ENCODE data around the gene RSRC1.
"Not testable (repeated sequence)": the region's sequence is repeated elsewhere in the genome, so short reads cannot be mapped to it uniquely, and the experiment has no call there.

Gene RSRC1

GRCh38 chr3:158384019-158384418, 274.1 kb downstream of the RSRC1 start:
- Histone ChIP-seq H2AFZ (ENCODE audit: low read length, unreplicated experiment) (no peak overlapping the region), H3K4me3 (ENCODE audit: low read depth, low read length) (no peak overlapping the region), H3K79me2 (ENCODE audit: control insufficient read depth, insufficient read depth, low read length, unreplicated experiment) (no peaks in the 10 kb centered on the region), H3K4me1 (ENCODE audit: control insufficient read depth, insufficient read depth, low read length, unreplicated experiment) (no peaks in the 10 kb centered on the region), H3K27me3 (ENCODE audit: insufficient read depth, low read length) (no peaks in the 10 kb centered on the region), H3K36me3 (ENCODE audit: insufficient read depth, low read length) (no peaks in the 10 kb centered on the region), H3K27ac (ENCODE audit: low read depth, low read length) (no peak overlapping the region)

GRCh38 chr3:158395421-158395820, 285.5 kb downstream of the RSRC1 start:
- Histone ChIP-seq H3K79me2 (ENCODE audit: control insufficient read depth, insufficient read depth, low read length, unreplicated experiment) (no peaks in the 10 kb centered on the region), H3K4me3 (ENCODE audit: low read depth, low read length) (no peak overlapping the region), H2AFZ (ENCODE audit: low read length, unreplicated experiment) (no peak overlapping the region), H3K27ac (ENCODE audit: low read depth, low read length) (no peak overlapping the region), H3K27me3 (ENCODE audit: insufficient read depth, low read length) (no peaks in the 10 kb centered on the region), H3K4me1 (ENCODE audit: control insufficient read depth, insufficient read depth, low read length, unreplicated experiment) (no peaks in the 10 kb centered on the region), H3K36me3 (ENCODE audit: insufficient read depth, low read length) (peaks cover 5% of the 10 kb centered on the region; the same call in 1 of the 2 replicates)

GRCh38 chr3:158402590-158402989, 292.7 kb downstream of the RSRC1 start:
- Histone ChIP-seq H3K27me3 (ENCODE audit: insufficient read depth, low read length) (no peaks in the 10 kb centered on the region), H2AFZ (ENCODE audit: low read length, unreplicated experiment) (no peak overlapping the region), H3K27ac (ENCODE audit: low read depth, low read length) (no peak overlapping the region), H3K4me3 (ENCODE audit: low read depth, low read length) (no peak overlapping the region), H3K36me3 (ENCODE audit: insufficient read depth, low read length) (no peaks in the 10 kb centered on the region), H3K4me1 (ENCODE audit: control insufficient read depth, insufficient read depth, low read length, unreplicated experiment) (peaks cover 12% of the 10 kb centered on the region), H3K79me2 (ENCODE audit: control insufficient read depth, insufficient read depth, low read length, unreplicated experiment) (no peaks in the 10 kb centered on the region)

- H3K79me2 ChIP-seq (ENCODE audit: control insufficient read depth, insufficient read depth, low read length, unreplicated experiment): no peaks in the 10 kb centered on the region
- H3K27me3 ChIP-seq (ENCODE audit: insufficient read depth, low read length): no peaks in the 10 kb centered on the region
- no peak overlapping the region for H2AFZ ChIP-seq (ENCODE audit: low read length, unreplicated experiment)
- peaks cover 12% of the 10 kb centered on the region for H3K4me1 ChIP-seq (ENCODE audit: control insufficient read depth, insufficient read depth, low read length, unreplicated experiment)
- H3K27ac ChIP-seq (ENCODE audit: low read depth, low read length): no peak overlapping the region
- no peak overlapping the region for H3K4me3 ChIP-seq (ENCODE audit: low read depth, low read length)
- H3K36me3 ChIP-seq (ENCODE audit: insufficient read depth, low read length): no peaks in the 10 kb centered on the region
Observed at GRCh38 chr3:158403013-158403412, 293.1 kb downstream of the RSRC1 start.

- H3K36me3 ChIP-seq (ENCODE audit: insufficient read depth, low read length): no peaks in the 10 kb centered on the region
- H3K4me1 ChIP-seq (ENCODE audit: control insufficient read depth, insufficient read depth, low read length, unreplicated experiment): peaks cover 12% of the 10 kb centered on the region
- H2AFZ ChIP-seq (ENCODE audit: low read length, unreplicated experiment): no peak overlapping the region
- no peak overlapping the region for H3K4me3 ChIP-seq (ENCODE audit: low read depth, low read length)
- H3K27me3 ChIP-seq (ENCODE audit: insufficient read depth, low read length): no peaks in the 10 kb centered on the region
- H3K79me2 ChIP-seq (ENCODE audit: control insufficient read depth, insufficient read depth, low read length, unreplicated experiment): no peaks in the 10 kb centered on the region
- H3K27ac ChIP-seq (ENCODE audit: low read depth, low read length): no peak overlapping the region
Observed at GRCh38 chr3:158404131-158404718, 294.3 kb downstream of the RSRC1 start.

GRCh38 chr3:158405507-158405906, 295.6 kb downstream of the RSRC1 start:
- no peak overlapping the region for H3K4me3 ChIP-seq (ENCODE audit: low read depth, low read length)

GRCh38 chr3:158407844-158408517, 298.1 kb downstream of the RSRC1 start:
- no peaks in the 10 kb centered on the region for H3K27me3 ChIP-seq (ENCODE audit: insufficient read depth, low read length)
- no peak overlapping the region for H2AFZ ChIP-seq (ENCODE audit: low read length, unreplicated experiment)
- peaks cover 12% of the 10 kb centered on the region for H3K4me1 ChIP-seq (ENCODE audit: control insufficient read depth, insufficient read depth, low read length, unreplicated experiment)
- no peaks in the 10 kb centered on the region for H3K36me3 ChIP-seq (ENCODE audit: insufficient read depth, low read length)
- H3K79me2 ChIP-seq (ENCODE audit: control insufficient read depth, insufficient read depth, low read length, unreplicated experiment): no peaks in the 10 kb centered on the region
- H3K27ac ChIP-seq (ENCODE audit: low read depth, low read length): no peak overlapping the region
- no peak overlapping the region for H3K4me3 ChIP-seq (ENCODE audit: low read depth, low read length)

More at GRCh38 chr3:158405507-158405906, 295.6 kb downstream of the RSRC1 start:
- no peaks in the 10 kb centered on the region for H3K79me2 ChIP-seq (ENCODE audit: control insufficient read depth, insufficient read depth, low read length, unreplicated experiment)
- no peak overlapping the region for H2AFZ ChIP-seq (ENCODE audit: low read length, unreplicated experiment)
- H3K4me1 ChIP-seq (ENCODE audit: control insufficient read depth, insufficient read depth, low read length, unreplicated experiment): peaks cover 12% of the 10 kb centered on the region
- H3K36me3 ChIP-seq (ENCODE audit: insufficient read depth, low read length): no peaks in the 10 kb centered on the region
- no peaks in the 10 kb centered on the region for H3K27me3 ChIP-seq (ENCODE audit: insufficient read depth, low read length)
- H3K27ac ChIP-seq (ENCODE audit: low read depth, low read length): no peak overlapping the region

- not testable (repeated sequence) for H3K79me2 ChIP-seq (ENCODE audit: control insufficient read depth, insufficient read depth, low read length, unreplicated experiment); H3K27ac ChIP-seq (ENCODE audit: low read depth, low read length); H3K4me1 ChIP-seq (ENCODE audit: control insufficient read depth, insufficient read depth, low read length, unreplicated experiment); H3K4me3 ChIP-seq (ENCODE audit: low read depth, low read length); H3K36me3 ChIP-seq (ENCODE audit: insufficient read depth, low read length); H3K27me3 ChIP-seq (ENCODE audit: insufficient read depth, low read length); H2AFZ ChIP-seq (ENCODE audit: low read length, unreplicated experiment)
Observed at GRCh38 chr3:158408518-158408897, 298.6 kb downstream of the RSRC1 start.

- H3K79me2 ChIP-seq (ENCODE audit: control insufficient read depth, insufficient read depth, low read length, unreplicated experiment): no peaks in the 10 kb centered on the region
Observed at GRCh38 chr3:158418035-158418434, 308.1 kb downstream of the RSRC1 start.

GRCh38 chr3:158419820-158420653, 310.1 kb downstream of the RSRC1 start:
- peak overlapping the region; percentile 60; the same call in 1 of the 2 replicates for H3K27ac ChIP-seq (ENCODE audit: low read depth, low read length)

More at GRCh38 chr3:158418035-158418434, 308.1 kb downstream of the RSRC1 start:
- Histone ChIP-seq H3K27me3 (ENCODE audit: insufficient read depth, low read length) (no peaks in the 10 kb centered on the region), H3K4me1 (ENCODE audit: control insufficient read depth, insufficient read depth, low read length, unreplicated experiment) (peaks cover 10% of the 10 kb centered on the region), H3K4me3 (ENCODE audit: low read depth, low read length) (no peak overlapping the region), H3K27ac (ENCODE audit: low read depth, low read length) (no peak overlapping the region), H3K36me3 (ENCODE audit: insufficient read depth, low read length) (no peaks in the 10 kb centered on the region), H2AFZ (ENCODE audit: low read length, unreplicated experiment) (no peak overlapping the region)

More at GRCh38 chr3:158419820-158420653, 310.1 kb downstream of the RSRC1 start:
- no peaks in the 10 kb centered on the region for H3K79me2 ChIP-seq (ENCODE audit: control insufficient read depth, insufficient read depth, low read length, unreplicated experiment)
- H3K27me3 ChIP-seq (ENCODE audit: insufficient read depth, low read length): no peaks in the 10 kb centered on the region
- no peaks in the 10 kb centered on the region for H3K36me3 ChIP-seq (ENCODE audit: insufficient read depth, low read length)
- H3K4me3 ChIP-seq (ENCODE audit: low read depth, low read length): no peak overlapping the region
- H2AFZ ChIP-seq (ENCODE audit: low read length, unreplicated experiment): no peak overlapping the region
- H3K4me1 ChIP-seq (ENCODE audit: control insufficient read depth, insufficient read depth, low read length, unreplicated experiment): peaks cover 10% of the 10 kb centered on the region
